ENCODE results near the gene TP63.

DNA sequence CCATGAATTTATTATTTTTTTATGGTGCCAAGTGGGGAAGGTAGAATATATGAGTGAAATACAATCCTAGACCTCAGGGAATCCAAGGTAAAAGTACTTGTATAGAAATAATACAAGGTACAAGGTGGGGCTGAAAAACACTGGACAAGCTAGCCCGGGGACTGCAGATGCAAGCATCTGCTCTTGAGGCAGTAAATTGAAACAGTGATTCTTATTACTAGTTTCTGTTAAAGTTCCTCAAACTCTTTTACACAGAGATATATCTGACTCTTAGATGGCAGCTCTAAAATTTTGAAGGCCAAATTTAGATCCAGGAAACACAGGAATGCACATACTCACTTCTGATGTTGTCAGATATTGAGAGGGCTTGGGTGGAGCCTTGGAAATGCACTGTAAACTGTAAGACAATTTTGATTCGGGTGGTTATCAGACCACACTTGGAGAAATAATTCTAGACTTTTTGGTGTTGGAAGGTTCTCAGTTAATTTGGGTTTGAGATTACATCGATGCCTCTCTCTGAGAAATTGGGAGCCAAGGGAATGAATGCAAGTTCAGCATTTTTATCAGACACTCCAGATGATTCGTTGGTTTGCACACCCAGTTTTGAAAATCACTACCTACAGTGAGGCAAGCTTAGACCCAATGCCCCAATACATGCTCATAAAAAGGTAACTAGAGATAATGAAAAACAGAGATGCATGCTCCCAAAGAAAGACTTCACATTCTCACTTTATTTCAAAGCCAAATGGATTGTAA lies 7.3 kb downstream of the TP63 start:
- TF ChIP-seq, protein P1, sequence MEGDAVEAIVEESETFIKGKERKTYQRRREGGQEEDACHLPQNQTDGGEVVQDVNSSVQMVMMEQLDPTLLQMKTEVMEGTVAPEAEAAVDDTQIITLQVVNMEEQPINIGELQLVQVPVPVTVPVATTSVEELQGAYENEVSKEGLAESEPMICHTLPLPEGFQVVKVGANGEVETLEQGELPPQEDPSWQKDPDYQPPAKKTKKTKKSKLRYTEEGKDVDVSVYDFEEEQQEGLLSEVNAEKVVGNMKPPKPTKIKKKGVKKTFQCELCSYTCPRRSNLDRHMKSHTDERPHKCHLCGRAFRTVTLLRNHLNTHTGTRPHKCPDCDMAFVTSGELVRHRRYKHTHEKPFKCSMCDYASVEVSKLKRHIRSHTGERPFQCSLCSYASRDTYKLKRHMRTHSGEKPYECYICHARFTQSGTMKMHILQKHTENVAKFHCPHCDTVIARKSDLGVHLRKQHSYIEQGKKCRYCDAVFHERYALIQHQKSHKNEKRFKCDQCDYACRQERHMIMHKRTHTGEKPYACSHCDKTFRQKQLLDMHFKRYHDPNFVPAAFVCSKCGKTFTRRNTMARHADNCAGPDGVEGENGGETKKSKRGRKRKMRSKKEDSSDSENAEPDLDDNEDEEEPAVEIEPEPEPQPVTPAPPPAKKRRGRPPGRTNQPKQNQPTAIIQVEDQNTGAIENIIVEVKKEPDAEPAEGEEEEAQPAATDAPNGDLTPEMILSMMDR (IDR thresholded peaks at IDR 0.05) = no peak
- no peak for TF ChIP-seq POLR2A (IDR thresholded peaks at IDR 0.05)

Data from adrenal gland (tissue), 5 donors.